WTC11 (cell line): Measurements from ENCODE around the gene NUAK1. TPM values are rescaled to one million over a fixed set of nuclear protein-coding genes. Genes with fewer than 3 reads are reported as not detected.

Experiments
- ATAC-seq: fragments of 200-7000 bp; cut with Tn5 transposase; 2 replicates; pipeline ENCODE4 v1.10.0; 2021; ENCODE audit warnings: mild to moderate bottlenecking, moderate library complexity
- CTCF ChIA-PET: fragments of 300-600 bp; sonication (Branson Sonifier 250); formaldehyde crosslinking; loops from one replicate; lab custom pipeline; 2021; ENCODE audit warnings: antibody characterized with exemption; lab: Charles Lee
- POLR2A ChIA-PET: fragments of 350-600 bp; sonication (Branson Sonifier 250); formaldehyde crosslinking; loops from one replicate; lab custom pipeline; 2021; ENCODE audit warnings: antibody characterized with exemption; lab: Charles Lee
- DNase-seq: peaks from one replicate; pipeline ENCODE4 v3.0.0; 2021; ENCODE audit warnings: low spot score
- H3K27ac Mint-ChIP-seq: 2 replicates; pipeline ENCODE4 v1.8.0; 2021; ENCODE audit warnings: mixed read lengths
- H3K27me3 Mint-ChIP-seq: 2 replicates; pipeline ENCODE4 v1.8.0; 2021; ENCODE audit warnings: low read depth, mild to moderate bottlenecking, moderate library complexity, mixed read lengths
- H3K36me3 Mint-ChIP-seq: 2 replicates; pipeline ENCODE4 v1.8.0; 2021; ENCODE audit warnings: mixed read lengths
- H3K4me1 Mint-ChIP-seq: 2 replicates; pipeline ENCODE4 v1.8.0; 2022; ENCODE audit warnings: mixed read lengths
- H3K4me3 Mint-ChIP-seq: 2 replicates; pipeline ENCODE4 v1.8.0; 2021; ENCODE audit warnings: mild to moderate bottlenecking, moderate library complexity, mixed read lengths
- H3K9me3 Mint-ChIP-seq: 2 replicates; pipeline ENCODE4 v1.8.0; 2021; ENCODE audit warnings: mixed read lengths
- CREM ChIP-seq: sonication (generic); formaldehyde crosslinking; IDR thresholded peaks from 2 replicates; pipeline ENCODE4 v1.8.1; 2022; ENCODE audit warnings: mild to moderate bottlenecking, missing genetic modification reagents, moderate library complexity
- CTCF ChIP-seq: fragments of 200-600 bp; IDR thresholded peaks from 2 replicates; pipeline ENCODE4 v1.8.0; 2022; ENCODE audit warnings: antibody characterized with exemption
- E2F1 ChIP-seq: sonication (generic); formaldehyde crosslinking; IDR thresholded peaks from 2 replicates; pipeline ENCODE4 v1.8.0; 2022; ENCODE audit warnings: mild to moderate bottlenecking, missing genetic modification reagents
- ESRRA ChIP-seq: sonication (generic); formaldehyde crosslinking; IDR thresholded peaks from 2 replicates; pipeline ENCODE4 v1.8.1; 2022; ENCODE audit warnings: mild to moderate bottlenecking, missing genetic modification reagents, borderline replicate concordance
- FOXP1 ChIP-seq: sonication (generic); formaldehyde crosslinking; IDR thresholded peaks from 2 replicates; pipeline ENCODE4 v1.8.0; 2022; ENCODE audit warnings: missing genetic modification reagents, mild to moderate bottlenecking, moderate library complexity, borderline replicate concordance
- FOXP4 ChIP-seq: sonication (generic); formaldehyde crosslinking; IDR thresholded peaks from 2 replicates; pipeline ENCODE4 v1.8.0; 2022; ENCODE audit warnings: mild to moderate bottlenecking, missing genetic modification reagents
- KAT7 ChIP-seq: sonication (generic); formaldehyde crosslinking; IDR thresholded peaks from 2 replicates; pipeline ENCODE4 v1.8.1; 2023; ENCODE audit warnings: missing genetic modification reagents, mild to moderate bottlenecking, borderline replicate concordance
- NFATC4 ChIP-seq: fragments of 250-450 bp; sonication (Bioruptor Pico); IDR thresholded peaks from 2 replicates; pipeline ENCODE4 v1.9.0; 2021; ENCODE audit warnings: mild to moderate bottlenecking
- PREB ChIP-seq: sonication (generic); formaldehyde crosslinking; IDR thresholded peaks from 2 replicates; pipeline ENCODE4 v1.8.1; 2022; ENCODE audit warnings: mild to moderate bottlenecking, missing genetic modification reagents, moderate library complexity, borderline replicate concordance
- SMAD3 ChIP-seq: sonication (generic); formaldehyde crosslinking; IDR thresholded peaks from 2 replicates; pipeline ENCODE4 v1.8.0; 2022; ENCODE audit warnings: missing genetic modification reagents, mild to moderate bottlenecking, borderline replicate concordance
- SP1 ChIP-seq: sonication (generic); formaldehyde crosslinking; conservative IDR thresholded peaks from 2 replicates; pipeline ENCODE4 v1.8.1; 2022; ENCODE audit warnings: missing genetic modification reagents
- TP53 ChIP-seq: sonication (generic); formaldehyde crosslinking; IDR thresholded peaks from 2 replicates; pipeline ENCODE4 v1.8.1; 2023; ENCODE audit warnings: mild to moderate bottlenecking, missing genetic modification reagents
- ZNF138 ChIP-seq: sonication (generic); formaldehyde crosslinking; conservative IDR thresholded peaks from 2 replicates; pipeline ENCODE4 v1.8.1; 2022; ENCODE audit warnings: mild to moderate bottlenecking, moderate library complexity, missing genetic modification reagents
- ZNF219 ChIP-seq: sonication (generic); formaldehyde crosslinking; IDR thresholded peaks from 2 replicates; pipeline ENCODE4 v1.8.0; 2023; ENCODE audit warnings: missing genetic modification reagents, mild to moderate bottlenecking, borderline replicate concordance
- ZNF263 ChIP-seq: sonication (generic); formaldehyde crosslinking; IDR thresholded peaks from 2 replicates; pipeline ENCODE4 v1.8.1; 2022; ENCODE audit warnings: low read depth, mild to moderate bottlenecking, moderate library complexity, missing genetic modification reagents
- ZNF532 ChIP-seq: fragments of 250-450 bp; sonication (Bioruptor Pico); IDR thresholded peaks from 2 replicates; pipeline ENCODE4 v1.9.0; 2021; ENCODE audit warnings: mild to moderate bottlenecking, borderline replicate concordance
- total RNA-seq: library from RNA; stranded (reverse); gene quantifications from 3 replicates; pipeline ENCODE4 v1.2.3, GENCODE V29; 2021
- TF ChIP-seq, protein P1 (sequence below): fragments of 250-450 bp; sonication (Bioruptor Pico); IDR thresholded peaks from 2 replicates; pipeline ENCODE4 v1.9.0; 2021; ENCODE audit warnings: mild to moderate bottlenecking
- TF ChIP-seq, protein P2 (sequence below): sonication (generic); formaldehyde crosslinking; IDR thresholded peaks from 2 replicates; pipeline ENCODE4 v1.8.1; 2022; ENCODE audit warnings: low read depth, mild to moderate bottlenecking, moderate library complexity, missing genetic modification reagents, borderline replicate concordance

NUAK1 gene
- total RNA-seq, 1 experiment from 2014 or later = 15.9 TPM

DNA sequence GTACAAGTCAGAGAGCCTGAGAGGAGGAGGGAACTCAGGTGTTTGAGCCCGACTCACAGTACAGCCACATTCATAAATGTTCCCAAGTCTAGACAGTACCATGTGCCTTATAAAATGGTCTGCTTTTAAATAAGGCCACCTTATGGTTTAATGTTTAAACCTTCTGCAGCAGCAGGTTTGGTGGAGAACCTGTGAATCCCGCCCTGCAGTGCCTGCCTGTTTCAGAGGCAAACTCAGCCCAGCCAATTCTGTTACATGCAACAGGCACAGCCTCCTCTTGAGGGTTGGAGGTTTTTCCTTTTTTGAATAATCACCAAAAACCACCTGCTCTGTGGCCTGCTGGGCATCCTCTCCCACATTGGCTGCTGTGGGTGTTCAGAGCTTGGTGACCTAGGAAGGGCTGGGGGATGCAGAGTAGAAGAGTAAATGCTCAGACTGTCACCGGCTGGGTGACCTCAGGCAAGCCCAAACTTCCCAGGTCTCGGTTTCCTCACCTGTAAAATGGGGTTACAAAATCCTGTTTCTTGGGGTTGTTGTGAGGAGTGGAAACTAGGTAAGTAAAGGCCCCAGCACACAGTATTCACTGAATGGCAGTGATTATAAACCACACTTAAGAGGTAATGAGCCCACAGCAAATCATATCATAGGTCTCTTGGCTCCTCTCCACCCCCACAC is 28.0 kb downstream of the NUAK1 start:
- Mint-ChIP-seq H3K9me3 (no peaks in the 10 kb centered on the region), H3K27ac (peak overlapping the region; percentile 84; the same call in 1 of the 2 replicates), H3K4me1 (peaks cover 89% of the 10 kb centered on the region), H3K36me3 (no peaks in the 10 kb centered on the region; the same call in 1 of the 2 replicates)
- ChIA-PET POLR2A (no interaction called here), CTCF (interaction anchor here (1.1 to 2.7 kb wide), 2 partner anchors 25 to 38 kb away, joined by 3 to 8 read pairs; no protein-coding TSS in a partner anchor)
- no peak for DNase-seq
- no peak for TF ChIP-seq ZNF532
- no peak for TF ChIP-seq ESRRA (CRISPR knock-in tag)
- TF ChIP-seq NFATC4 (CRISPR knock-in tag) = no peak
- no peak for TF ChIP-seq E2F1 (CRISPR knock-in tag)
- TF ChIP-seq CREM (CRISPR knock-in tag) = no peak
- TF ChIP-seq ZNF219 (CRISPR knock-in tag) = no peak
- no peak for TF ChIP-seq TP53 (CRISPR knock-in tag)
- TF ChIP-seq SP1 (CRISPR knock-in tag) = no peak
- no peak for TF ChIP-seq CTCF
- TF ChIP-seq PREB (CRISPR knock-in tag) = no peak
- TF ChIP-seq, protein P1, sequence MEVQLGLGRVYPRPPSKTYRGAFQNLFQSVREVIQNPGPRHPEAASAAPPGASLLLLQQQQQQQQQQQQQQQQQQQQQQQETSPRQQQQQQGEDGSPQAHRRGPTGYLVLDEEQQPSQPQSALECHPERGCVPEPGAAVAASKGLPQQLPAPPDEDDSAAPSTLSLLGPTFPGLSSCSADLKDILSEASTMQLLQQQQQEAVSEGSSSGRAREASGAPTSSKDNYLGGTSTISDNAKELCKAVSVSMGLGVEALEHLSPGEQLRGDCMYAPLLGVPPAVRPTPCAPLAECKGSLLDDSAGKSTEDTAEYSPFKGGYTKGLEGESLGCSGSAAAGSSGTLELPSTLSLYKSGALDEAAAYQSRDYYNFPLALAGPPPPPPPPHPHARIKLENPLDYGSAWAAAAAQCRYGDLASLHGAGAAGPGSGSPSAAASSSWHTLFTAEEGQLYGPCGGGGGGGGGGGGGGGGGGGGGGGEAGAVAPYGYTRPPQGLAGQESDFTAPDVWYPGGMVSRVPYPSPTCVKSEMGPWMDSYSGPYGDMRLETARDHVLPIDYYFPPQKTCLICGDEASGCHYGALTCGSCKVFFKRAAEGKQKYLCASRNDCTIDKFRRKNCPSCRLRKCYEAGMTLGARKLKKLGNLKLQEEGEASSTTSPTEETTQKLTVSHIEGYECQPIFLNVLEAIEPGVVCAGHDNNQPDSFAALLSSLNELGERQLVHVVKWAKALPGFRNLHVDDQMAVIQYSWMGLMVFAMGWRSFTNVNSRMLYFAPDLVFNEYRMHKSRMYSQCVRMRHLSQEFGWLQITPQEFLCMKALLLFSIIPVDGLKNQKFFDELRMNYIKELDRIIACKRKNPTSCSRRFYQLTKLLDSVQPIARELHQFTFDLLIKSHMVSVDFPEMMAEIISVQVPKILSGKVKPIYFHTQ (CRISPR knock-in tag) = no peak
- no peak for TF ChIP-seq FOXP1 (CRISPR knock-in tag)
- TF ChIP-seq ZNF263 = no peak
- TF ChIP-seq KAT7 = no peak
- no peak for TF ChIP-seq SMAD3 (CRISPR knock-in tag)
- TF ChIP-seq, protein P2, sequence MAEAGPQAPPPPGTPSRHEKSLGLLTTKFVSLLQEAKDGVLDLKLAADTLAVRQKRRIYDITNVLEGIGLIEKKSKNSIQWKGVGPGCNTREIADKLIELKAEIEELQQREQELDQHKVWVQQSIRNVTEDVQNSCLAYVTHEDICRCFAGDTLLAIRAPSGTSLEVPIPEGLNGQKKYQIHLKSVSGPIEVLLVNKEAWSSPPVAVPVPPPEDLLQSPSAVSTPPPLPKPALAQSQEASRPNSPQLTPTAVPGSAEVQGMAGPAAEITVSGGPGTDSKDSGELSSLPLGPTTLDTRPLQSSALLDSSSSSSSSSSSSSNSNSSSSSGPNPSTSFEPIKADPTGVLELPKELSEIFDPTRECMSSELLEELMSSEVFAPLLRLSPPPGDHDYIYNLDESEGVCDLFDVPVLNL (CRISPR knock-in tag) = no peak
- TF ChIP-seq FOXP4 (CRISPR knock-in tag) = no peak
- no peak for TF ChIP-seq ZNF138 (CRISPR knock-in tag)
- TF ChIP-seq, all 79 proteins: peak for 0
- H3K27me3 Mint-ChIP-seq = no peaks in the 10 kb centered on the region; the same call in 1 of the 2 replicates
- no peak for ATAC-seq
- no peak overlapping the region for H3K4me3 Mint-ChIP-seq
